GM23338 (cell line): Measurements from ENCODE around the gene DLG2.

Source experiments
- CREB1 ChIP-seq: fragments of 250-450 bp; sonication (Bioruptor Pico); IDR thresholded peaks from 2 replicates; pipeline ENCODE4 v1.5.0; 2020; ENCODE audit warnings: low read depth, mild to moderate bottlenecking, moderate library complexity
- CTCF ChIP-seq, 2 experiments: fragments of 200-600 bp in 1 of 2; sonication (generic) in 1 of 2; conservative IDR thresholded peaks; 2 replicates each; pipeline versions ENCODE4 v1.5.1 to v1.6.1; 2016 to 2017; ENCODE audit warnings: antibody characterized with exemption in 2 of 2, low read depth in 2 of 2, mild to moderate bottlenecking in 2 of 2, moderate library complexity in 1 of 2
- EZH2 ChIP-seq: fragments of 200-600 bp; sonication (generic); IDR thresholded peaks from one replicate; pipeline ENCODE4 v1.8.0; 2017; ENCODE audit warnings: antibody characterized with exemption, mild to moderate bottlenecking, low read depth; ENCODE audit not compliant: unreplicated experiment
- EZH2phosphoT487 ChIP-seq: fragments of 200-600 bp; sonication (generic); IDR thresholded peaks from one replicate; pipeline ENCODE4 v1.8.1; 2018; ENCODE audit warnings: antibody characterized with exemption; ENCODE audit not compliant: unreplicated experiment
- NANOG ChIP-seq: IDR thresholded peaks from 2 replicates; pipeline ENCODE4 v1.6.1; 2016; ENCODE audit warnings: antibody characterized with exemption, borderline replicate concordance
- POLR2AphosphoS5 ChIP-seq: IDR thresholded peaks from 2 replicates; pipeline ENCODE4 v1.6.1; 2016; ENCODE audit warnings: antibody characterized with exemption, low read depth
- REST ChIP-seq: IDR thresholded peaks from one replicate; pipeline ENCODE4 v1.6.1; 2018; ENCODE audit warnings: antibody characterized with exemption; ENCODE audit not compliant: unreplicated experiment
- ZNF331 ChIP-seq: fragments of 250-450 bp; sonication (Bioruptor Pico); IDR thresholded peaks from 2 replicates; pipeline ENCODE4 v1.5.0; 2020; ENCODE audit warnings: low read depth, mild to moderate bottlenecking, moderate library complexity
- ZNF462 ChIP-seq: fragments of 250-450 bp; sonication (Bioruptor Pico); IDR thresholded peaks from 2 replicates; pipeline ENCODE4 v1.5.0; 2020; ENCODE audit warnings: mild to moderate bottlenecking, moderate library complexity

GRCh38 chr11:84594602-84595001 lies 1032.5 kb downstream of the DLG2 start:
- TF ChIP-seq CTCF (conservative IDR thresholded peaks at IDR 0.05; ENCODE audit: low read depth in 2 of 2) (no peak), REST (no peak), ZNF462 (CRISPR knock-in tag) (no peak), EZH2 (no peak), POLR2AphosphoS5 (no peak), CREB1 (CRISPR knock-in tag) (no peak), NANOG (no peak), EZH2phosphoT487 (no peak), ZNF331 (CRISPR knock-in tag) (no peak)
